ENCODE measurements around the gene GPATCH2L. TPM values are rescaled to one million over a fixed set of nuclear protein-coding genes. Genes with fewer than 3 reads are reported as not detected.

Gene GPATCH2L
- total RNA-seq, 1 donor from 2014 or later: 115 TPM

DNA sequence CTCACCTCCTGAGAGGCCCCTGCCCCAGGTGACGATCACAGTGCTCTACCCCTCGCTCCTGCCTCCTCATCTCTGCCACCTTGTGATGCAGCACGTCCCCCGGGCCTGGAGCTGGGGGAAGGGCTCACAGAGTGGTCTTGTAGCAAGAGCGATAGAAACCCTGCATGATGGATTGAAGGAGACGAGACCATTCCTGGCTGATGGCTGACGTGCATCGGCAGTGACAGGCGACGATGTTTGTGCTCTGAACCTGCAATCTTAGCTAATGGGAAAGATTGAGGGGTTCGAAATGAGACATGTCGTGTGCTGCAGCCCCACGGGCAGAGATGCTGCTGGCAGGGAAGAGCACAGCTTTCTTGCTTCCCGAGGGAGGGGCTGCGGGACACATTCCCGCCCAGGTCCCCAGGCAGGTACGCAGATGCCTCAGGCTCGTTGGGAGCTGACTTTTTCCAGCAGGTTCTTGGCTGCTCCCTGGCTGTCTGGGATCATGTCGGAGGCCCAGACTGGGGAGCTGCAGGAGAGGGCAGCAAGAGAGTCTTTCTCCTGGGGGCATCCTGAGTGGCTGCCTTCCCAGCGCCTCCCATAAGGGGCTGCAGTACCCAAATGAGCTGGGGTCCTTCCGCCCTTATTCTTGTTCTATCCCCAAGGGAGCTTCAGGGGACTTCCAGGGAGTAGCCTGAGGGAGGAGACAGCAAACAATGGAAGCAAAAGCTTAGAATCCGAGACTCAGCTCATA lies 38.7 kb upstream of the GPATCH2L start:
- TF ChIP-seq, protein P1, sequence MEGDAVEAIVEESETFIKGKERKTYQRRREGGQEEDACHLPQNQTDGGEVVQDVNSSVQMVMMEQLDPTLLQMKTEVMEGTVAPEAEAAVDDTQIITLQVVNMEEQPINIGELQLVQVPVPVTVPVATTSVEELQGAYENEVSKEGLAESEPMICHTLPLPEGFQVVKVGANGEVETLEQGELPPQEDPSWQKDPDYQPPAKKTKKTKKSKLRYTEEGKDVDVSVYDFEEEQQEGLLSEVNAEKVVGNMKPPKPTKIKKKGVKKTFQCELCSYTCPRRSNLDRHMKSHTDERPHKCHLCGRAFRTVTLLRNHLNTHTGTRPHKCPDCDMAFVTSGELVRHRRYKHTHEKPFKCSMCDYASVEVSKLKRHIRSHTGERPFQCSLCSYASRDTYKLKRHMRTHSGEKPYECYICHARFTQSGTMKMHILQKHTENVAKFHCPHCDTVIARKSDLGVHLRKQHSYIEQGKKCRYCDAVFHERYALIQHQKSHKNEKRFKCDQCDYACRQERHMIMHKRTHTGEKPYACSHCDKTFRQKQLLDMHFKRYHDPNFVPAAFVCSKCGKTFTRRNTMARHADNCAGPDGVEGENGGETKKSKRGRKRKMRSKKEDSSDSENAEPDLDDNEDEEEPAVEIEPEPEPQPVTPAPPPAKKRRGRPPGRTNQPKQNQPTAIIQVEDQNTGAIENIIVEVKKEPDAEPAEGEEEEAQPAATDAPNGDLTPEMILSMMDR (IDR thresholded peaks at IDR 0.05; ENCODE audit: partially characterized antibody, unreplicated experiment): no peak
- Mint-ChIP-seq H3K27me3 (ENCODE audit: unreplicated experiment) (no peaks in the 10 kb centered on the region), H3K36me3 (ENCODE audit: unreplicated experiment) (no peaks in the 10 kb centered on the region), H3K4me1 (ENCODE audit: low read depth, unreplicated experiment) (peaks cover 27% of the 10 kb centered on the region), H3K4me3 (ENCODE audit: unreplicated experiment) (no peak overlapping the region), H3K9me3 (ENCODE audit: unreplicated experiment) (peaks cover 7% of the 10 kb centered on the region), H3K27ac (ENCODE audit: unreplicated experiment) (peak overlapping the region; percentile 22)
- no peak for DNase-seq

DNA sequence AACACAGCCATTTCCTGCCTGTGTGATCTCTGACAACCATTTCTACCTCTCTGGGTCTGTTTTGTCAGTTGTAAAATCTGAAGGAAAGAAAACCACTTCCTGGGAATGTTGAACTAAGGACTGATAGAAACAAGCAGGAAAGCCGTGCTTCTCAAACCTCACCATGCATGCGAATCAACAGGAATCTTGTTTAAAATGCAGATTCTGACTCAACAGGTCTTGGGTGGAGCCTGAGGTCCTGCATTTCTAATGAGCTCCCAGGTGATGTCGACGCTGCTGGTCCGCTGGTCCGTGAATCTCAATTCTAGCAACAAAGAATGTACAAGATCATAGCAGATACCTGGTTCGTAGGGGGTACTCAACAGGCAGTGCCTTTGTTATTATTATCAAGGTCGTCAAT lies 38.0 kb upstream of the GPATCH2L start:
- Mint-ChIP-seq H3K4me3 (ENCODE audit: unreplicated experiment) (no peak overlapping the region), H3K36me3 (ENCODE audit: unreplicated experiment) (no peaks in the 10 kb centered on the region), H3K9me3 (ENCODE audit: unreplicated experiment) (peaks cover 4% of the 10 kb centered on the region), H3K4me1 (ENCODE audit: low read depth, unreplicated experiment) (peaks cover 27% of the 10 kb centered on the region), H3K27ac (ENCODE audit: unreplicated experiment) (no peak overlapping the region), H3K27me3 (ENCODE audit: unreplicated experiment) (no peaks in the 10 kb centered on the region)
- TF ChIP-seq, protein P1 (IDR thresholded peaks at IDR 0.05; ENCODE audit: partially characterized antibody, unreplicated experiment): no peak
- no peak for DNase-seq

DNA sequence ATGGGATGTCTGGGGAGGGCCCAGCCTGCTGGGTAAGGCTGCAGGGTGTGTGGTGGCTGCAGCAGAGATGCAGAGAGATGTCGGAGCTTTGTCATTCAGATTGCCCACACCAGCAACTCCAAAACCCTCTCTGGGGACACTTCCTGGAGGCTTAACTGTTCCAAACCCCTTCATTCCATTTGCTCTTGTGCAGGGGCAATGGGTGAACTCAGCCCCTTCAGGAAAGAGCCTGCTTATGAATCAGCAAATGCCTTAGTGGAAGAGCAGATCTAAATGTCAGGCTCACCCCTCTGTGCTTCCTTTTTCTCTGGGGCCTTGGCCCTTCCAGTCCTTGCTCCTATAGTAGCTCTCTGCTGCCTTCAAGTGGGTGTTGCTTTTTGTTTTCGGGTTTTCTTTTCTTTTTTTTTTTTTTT lies 36.7 kb upstream of the GPATCH2L start:
- H3K27ac Mint-ChIP-seq (ENCODE audit: unreplicated experiment): no peak overlapping the region
- H3K4me3 Mint-ChIP-seq (ENCODE audit: unreplicated experiment): no peak overlapping the region
- H3K9me3 Mint-ChIP-seq (ENCODE audit: unreplicated experiment): peaks cover 2% of the 10 kb centered on the region
- no peaks in the 10 kb centered on the region for H3K36me3 Mint-ChIP-seq (ENCODE audit: unreplicated experiment)
- H3K27me3 Mint-ChIP-seq (ENCODE audit: unreplicated experiment): no peaks in the 10 kb centered on the region
- no peak for DNase-seq
- TF ChIP-seq, protein P1 (IDR thresholded peaks at IDR 0.05; ENCODE audit: partially characterized antibody, unreplicated experiment): no peak
- H3K4me1 Mint-ChIP-seq (ENCODE audit: low read depth, unreplicated experiment): peaks cover 27% of the 10 kb centered on the region

DNA sequence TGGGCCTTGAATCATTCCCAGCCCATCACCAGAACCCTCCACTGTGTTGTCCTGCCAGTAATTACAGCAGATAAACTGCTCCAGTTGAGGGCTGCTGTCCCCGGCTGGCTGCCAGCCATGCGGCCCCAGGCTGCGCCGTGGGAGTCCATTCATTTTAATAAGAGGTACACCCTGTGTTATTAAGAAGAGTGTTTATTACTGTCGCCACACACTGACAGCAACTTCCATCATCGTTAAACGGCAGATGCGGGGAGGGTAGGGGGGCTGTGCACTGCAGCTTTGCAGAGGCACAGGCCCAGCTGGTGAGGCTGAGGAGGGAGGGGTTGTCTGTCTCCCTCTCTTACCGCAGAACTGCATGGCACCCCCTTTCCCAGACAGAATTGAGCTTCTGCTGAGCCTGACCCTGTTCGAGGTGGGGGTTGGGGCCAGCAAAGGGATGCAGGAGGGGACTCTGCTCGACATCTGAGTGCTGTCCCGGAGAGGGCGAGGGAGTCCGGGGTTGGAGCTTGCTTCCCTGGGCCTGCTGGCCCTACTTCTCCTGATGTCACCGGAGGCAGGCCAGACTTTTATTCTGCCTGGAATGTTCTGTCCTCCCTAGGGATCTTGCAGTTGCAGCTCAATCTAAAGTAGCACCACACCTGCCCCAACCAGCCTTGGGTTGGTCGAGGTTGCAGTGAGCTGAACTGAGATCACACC lies 33.8 kb upstream of the GPATCH2L start:
- H3K4me1 Mint-ChIP-seq (ENCODE audit: low read depth, unreplicated experiment): peaks cover 24% of the 10 kb centered on the region
- TF ChIP-seq, protein P1 (IDR thresholded peaks at IDR 0.05; ENCODE audit: partially characterized antibody, unreplicated experiment): no peak
- H3K9me3 Mint-ChIP-seq (ENCODE audit: unreplicated experiment): peaks cover 2% of the 10 kb centered on the region
- DNase-seq: no peak
- H3K27ac Mint-ChIP-seq (ENCODE audit: unreplicated experiment): peak overlapping the region; percentile 52
- H3K36me3 Mint-ChIP-seq (ENCODE audit: unreplicated experiment): no peaks in the 10 kb centered on the region
- H3K4me3 Mint-ChIP-seq (ENCODE audit: unreplicated experiment): no peak overlapping the region
- H3K27me3 Mint-ChIP-seq (ENCODE audit: unreplicated experiment): no peaks in the 10 kb centered on the region

DNA sequence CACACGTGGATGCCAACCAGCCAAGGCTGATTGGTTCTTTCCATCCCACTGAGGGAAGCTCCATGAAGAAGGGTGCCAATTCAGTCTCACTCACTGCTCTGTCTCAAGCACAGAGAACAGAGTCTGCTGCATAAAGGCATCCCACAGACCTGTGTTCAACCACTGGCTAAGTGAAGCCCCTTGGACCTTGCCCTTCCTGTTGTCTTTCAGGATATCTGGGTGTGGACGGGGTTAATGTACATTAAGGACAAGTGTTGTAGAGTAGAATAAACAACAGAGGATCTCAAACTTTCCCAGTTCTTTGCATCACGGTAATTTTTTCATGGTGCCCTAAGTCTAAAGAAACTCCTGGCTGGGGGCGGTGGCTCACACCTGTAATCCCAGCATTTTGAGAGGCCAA lies 33.1 kb upstream of the GPATCH2L start:
- TF ChIP-seq, protein P1 (IDR thresholded peaks at IDR 0.05; ENCODE audit: partially characterized antibody, unreplicated experiment): no peak
- Mint-ChIP-seq H3K9me3 (ENCODE audit: unreplicated experiment) (peaks cover 2% of the 10 kb centered on the region), H3K4me3 (ENCODE audit: unreplicated experiment) (no peak overlapping the region), H3K27ac (ENCODE audit: unreplicated experiment) (no peak overlapping the region), H3K27me3 (ENCODE audit: unreplicated experiment) (no peaks in the 10 kb centered on the region), H3K36me3 (ENCODE audit: unreplicated experiment) (no peaks in the 10 kb centered on the region), H3K4me1 (ENCODE audit: low read depth, unreplicated experiment) (peaks cover 21% of the 10 kb centered on the region)
- DNase-seq: no peak
